Activated T-cell treated with anti-CD3 and anti-CD28 coated beads, Interleukin-2, amount 50 U/mL, for 4 hours (primary cell): ENCODE measurements around the gene WWOX. TPM values are rescaled to one million over a fixed set of nuclear protein-coding genes. Genes with fewer than 3 reads are reported as not detected.

Experiments
- ATAC-seq, 2 donors: fragments of 200-7000 bp; cut with Tn5 transposase; one replicate each; pipeline ENCODE4 v1.10.0; 2021
- DNase-seq: peaks from one replicate; pipeline ENCODE4 v3.0.0-alpha.2; 2020
- H3K27me3 Mint-ChIP-seq: one replicate; pipeline ENCODE4 v1.8.0; 2021; ENCODE audit warnings: low read depth, mixed read lengths
- H3K36me3 Mint-ChIP-seq: one replicate; pipeline ENCODE4 v1.8.0; 2022; ENCODE audit warnings: mixed read lengths; ENCODE audit not compliant: insufficient read depth
- H3K4me1 Mint-ChIP-seq: one replicate; pipeline ENCODE4 v1.8.0; 2021; ENCODE audit warnings: low read depth, mixed read lengths
- H3K4me3 Mint-ChIP-seq: one replicate; pipeline ENCODE4 v1.8.0; 2021; ENCODE audit warnings: mild to moderate bottlenecking, moderate library complexity, mixed read lengths
- H3K9me3 Mint-ChIP-seq: one replicate; pipeline ENCODE4 v1.8.0; 2021; ENCODE audit warnings: mixed read lengths
- total RNA-seq, 3 donors: library from RNA; stranded (reverse); gene quantifications; one replicate each; pipeline ENCODE4 v1.2.1, GENCODE V29; 2021

The WWOX gene
- total RNA-seq, 3 donors from 2014 or later: 13.9 to 19.1 (median 18.9) TPM

DNA sequence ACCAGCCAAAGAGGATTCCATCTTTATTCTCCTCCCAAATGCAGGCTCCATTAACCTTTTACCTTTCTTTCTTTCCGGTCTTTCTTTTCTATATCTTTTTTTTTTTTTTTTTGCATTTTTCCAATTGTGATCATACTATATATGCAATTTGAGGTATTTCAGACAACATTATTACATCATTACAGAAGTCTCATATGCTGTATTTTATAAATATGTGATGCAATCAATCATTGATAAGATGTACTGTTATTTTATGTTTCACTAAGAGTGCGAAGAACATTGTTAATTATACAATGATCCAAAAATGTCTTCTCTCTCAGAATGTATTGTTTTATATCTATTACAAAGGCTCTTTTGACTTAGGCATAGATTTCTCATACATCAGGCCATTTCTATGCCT lies 683.1 kb downstream of the WWOX start:
- no peak for ATAC-seq
- Mint-ChIP-seq H3K4me3 (no peak overlapping the region), H3K9me3 (no peaks in the 10 kb centered on the region), H3K36me3 (peaks cover 9% of the 10 kb centered on the region), H3K4me1 (peaks cover 21% of the 10 kb centered on the region), H3K27me3 (no peaks in the 10 kb centered on the region)
- no peak for DNase-seq

DNA sequence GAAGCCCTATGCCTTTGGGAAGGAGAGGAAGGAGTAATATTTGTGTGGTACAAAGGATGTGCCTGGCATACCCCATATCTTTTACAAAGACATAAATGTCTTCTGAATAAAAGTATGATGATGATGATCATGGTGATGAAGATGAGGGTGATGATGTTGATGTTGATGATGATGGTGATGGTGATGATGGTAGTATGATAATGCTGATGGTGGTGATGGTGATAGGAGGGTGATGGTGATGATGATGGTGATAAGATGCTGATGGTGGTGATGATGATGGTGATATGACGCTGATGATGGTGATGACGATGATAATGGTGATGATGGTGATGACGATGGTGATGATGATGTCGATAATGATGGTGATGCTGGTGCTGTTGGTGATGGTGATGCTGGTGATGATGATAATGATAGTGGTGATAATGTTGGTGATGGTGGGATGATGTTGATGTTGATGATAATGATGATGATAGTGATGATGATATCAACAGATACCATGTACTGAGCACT lies 684.2 kb downstream of the WWOX start:
- Mint-ChIP-seq H3K27me3 (no peaks in the 10 kb centered on the region), H3K4me3 (no peak overlapping the region), H3K36me3 (peaks cover 9% of the 10 kb centered on the region), H3K9me3 (no peaks in the 10 kb centered on the region), H3K4me1 (peaks cover 14% of the 10 kb centered on the region)
- no peak for ATAC-seq
- no peak for DNase-seq

DNA sequence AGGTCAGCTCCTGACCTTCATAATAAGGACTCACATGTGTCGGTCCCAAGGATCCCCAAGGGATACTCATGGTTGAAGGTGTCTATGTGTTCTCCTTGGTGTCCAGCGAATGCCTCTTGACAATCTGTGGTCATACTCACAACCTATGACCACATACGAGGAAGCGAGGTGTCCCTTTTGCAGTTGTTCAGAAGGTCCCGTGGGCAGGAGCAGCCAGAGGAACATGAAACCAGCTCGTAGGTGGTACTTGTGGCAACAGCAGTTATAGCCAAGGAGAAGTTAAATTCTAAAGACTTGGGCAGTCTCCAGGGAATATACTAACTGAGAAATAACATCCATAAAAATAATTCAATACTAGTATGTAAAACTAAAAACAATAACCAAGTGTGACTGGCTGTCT lies 685.3 kb downstream of the WWOX start:
- peaks cover 9% of the 10 kb centered on the region for H3K36me3 Mint-ChIP-seq
- H3K9me3 Mint-ChIP-seq: no peaks in the 10 kb centered on the region
- H3K4me1 Mint-ChIP-seq: peaks cover 10% of the 10 kb centered on the region
- ATAC-seq (no peak), DNase-seq (no peak)
- H3K4me3 Mint-ChIP-seq: no peak overlapping the region
- no peaks in the 10 kb centered on the region for H3K27me3 Mint-ChIP-seq

DNA sequence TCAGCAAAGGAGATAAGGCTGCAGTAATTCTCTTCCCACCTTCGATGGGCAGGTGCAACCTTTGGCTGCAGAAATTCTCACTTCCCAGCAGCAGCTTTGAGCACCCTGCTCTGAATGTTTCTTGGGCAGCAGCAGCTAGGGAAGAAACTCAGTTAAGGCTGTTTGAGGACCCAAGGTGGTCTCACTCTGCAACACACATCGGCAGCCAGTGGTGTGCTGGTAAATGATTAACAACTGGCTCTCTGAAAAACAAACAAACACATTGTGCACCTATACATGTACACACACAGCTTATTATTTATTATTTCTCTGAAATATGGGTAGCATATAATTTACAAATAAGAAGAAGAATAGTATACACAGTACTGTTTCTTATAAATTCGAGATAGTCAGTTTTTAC lies 685.8 kb downstream of the WWOX start:
- ATAC-seq: no peak
- Mint-ChIP-seq H3K4me3 (no peak overlapping the region), H3K4me1 (peaks cover 11% of the 10 kb centered on the region), H3K36me3 (peaks cover 8% of the 10 kb centered on the region), H3K9me3 (no peaks in the 10 kb centered on the region), H3K27me3 (no peaks in the 10 kb centered on the region)
- DNase-seq: no peak

DNA sequence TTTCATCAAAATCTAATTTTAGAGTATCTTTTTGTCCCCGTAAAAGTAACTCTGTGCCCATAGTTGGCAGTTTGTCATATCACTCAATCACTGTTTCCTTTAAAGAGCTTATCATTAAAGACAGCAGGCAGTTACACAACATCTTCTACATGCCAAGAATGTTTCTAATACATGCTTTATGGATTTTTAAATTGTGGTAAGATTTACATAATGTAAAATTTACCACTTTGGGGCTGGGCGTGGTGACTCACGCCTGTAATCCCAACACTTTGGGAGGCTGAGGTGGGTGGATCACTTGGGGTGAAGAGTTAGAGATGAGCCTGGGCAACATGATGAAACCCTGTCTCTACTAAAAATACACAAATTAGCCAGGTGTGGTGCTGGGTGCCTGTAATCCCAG lies 687.2 kb downstream of the WWOX start:
- Mint-ChIP-seq H3K36me3 (peaks cover 4% of the 10 kb centered on the region), H3K27me3 (no peaks in the 10 kb centered on the region), H3K4me1 (peaks cover 18% of the 10 kb centered on the region), H3K9me3 (no peaks in the 10 kb centered on the region), H3K4me3 (no peak overlapping the region)
- ATAC-seq: no peak
- DNase-seq: no peak

DNA sequence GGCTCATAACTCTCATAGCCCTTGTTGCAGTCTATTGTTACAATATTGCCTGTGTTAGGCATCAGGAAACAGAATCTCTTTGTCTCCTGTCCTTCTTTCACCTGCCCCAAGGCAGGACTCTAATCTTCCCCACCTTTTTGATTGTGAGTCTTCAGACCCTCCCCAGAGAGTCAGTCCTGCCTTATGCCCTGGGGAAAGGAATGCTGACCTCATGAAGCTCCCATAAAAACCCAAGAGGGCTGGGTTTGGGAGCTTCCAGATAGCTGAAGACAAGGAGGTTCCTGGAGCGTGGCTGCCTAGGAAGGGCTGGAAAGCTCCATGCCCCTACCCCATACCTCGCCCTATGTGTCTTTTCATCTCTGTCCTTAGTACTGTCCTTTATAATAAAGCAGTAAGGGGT lies 688.8 kb downstream of the WWOX start:
- H3K36me3 Mint-ChIP-seq: no peaks in the 10 kb centered on the region
- ATAC-seq: no peak
- no peaks in the 10 kb centered on the region for H3K9me3 Mint-ChIP-seq
- no peak for DNase-seq
- H3K4me1 Mint-ChIP-seq: peaks cover 18% of the 10 kb centered on the region
- H3K27me3 Mint-ChIP-seq: no peaks in the 10 kb centered on the region
- no peak overlapping the region for H3K4me3 Mint-ChIP-seq

DNA sequence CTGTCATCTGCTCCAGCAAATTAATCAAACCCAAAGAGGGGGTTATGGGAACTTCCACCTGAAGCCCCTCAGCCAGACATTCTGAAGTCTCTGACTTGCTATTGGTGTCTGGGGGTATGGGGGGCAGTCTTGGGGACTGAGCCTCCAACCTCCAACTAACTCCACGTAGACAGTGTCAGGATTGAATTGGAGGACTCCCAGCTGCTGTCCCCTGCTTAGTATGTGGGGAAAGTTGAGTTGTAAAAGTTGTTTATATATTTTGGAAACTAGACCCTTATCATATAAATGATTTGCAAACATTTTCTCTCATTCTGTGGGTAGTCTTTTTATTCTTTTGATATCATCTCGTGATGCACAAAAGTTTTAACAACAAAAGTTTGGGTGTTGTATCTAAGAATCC lies 689.2 kb downstream of the WWOX start:
- no peak for DNase-seq
- Mint-ChIP-seq H3K4me3 (no peak overlapping the region), H3K9me3 (no peaks in the 10 kb centered on the region), H3K4me1 (peaks cover 18% of the 10 kb centered on the region), H3K27me3 (no peaks in the 10 kb centered on the region), H3K36me3 (no peaks in the 10 kb centered on the region)
- no peak for ATAC-seq

DNA sequence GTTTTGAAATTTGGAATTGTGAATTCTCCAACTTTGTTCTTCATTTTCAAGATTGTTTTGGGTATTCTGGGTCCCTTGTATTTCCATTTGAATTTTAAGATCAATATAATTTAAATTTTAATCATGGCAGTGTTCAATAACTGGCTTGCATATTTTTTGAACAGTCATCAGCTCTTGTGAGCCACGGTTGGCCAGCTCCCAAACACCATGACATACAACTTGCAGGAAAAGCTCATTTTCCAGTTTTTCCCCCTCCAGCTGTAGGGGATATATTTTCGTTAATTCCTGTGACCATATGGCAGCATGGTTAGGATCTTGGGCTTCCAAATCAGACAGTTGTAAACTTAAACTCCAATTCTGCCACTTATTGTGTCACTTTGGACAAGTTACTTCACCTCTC lies 690.1 kb downstream of the WWOX start:
- Mint-ChIP-seq H3K4me3 (no peak overlapping the region), H3K36me3 (no peaks in the 10 kb centered on the region), H3K27me3 (no peaks in the 10 kb centered on the region), H3K9me3 (no peaks in the 10 kb centered on the region), H3K4me1 (peaks cover 22% of the 10 kb centered on the region)
- DNase-seq (no peak), ATAC-seq (no peak)

DNA sequence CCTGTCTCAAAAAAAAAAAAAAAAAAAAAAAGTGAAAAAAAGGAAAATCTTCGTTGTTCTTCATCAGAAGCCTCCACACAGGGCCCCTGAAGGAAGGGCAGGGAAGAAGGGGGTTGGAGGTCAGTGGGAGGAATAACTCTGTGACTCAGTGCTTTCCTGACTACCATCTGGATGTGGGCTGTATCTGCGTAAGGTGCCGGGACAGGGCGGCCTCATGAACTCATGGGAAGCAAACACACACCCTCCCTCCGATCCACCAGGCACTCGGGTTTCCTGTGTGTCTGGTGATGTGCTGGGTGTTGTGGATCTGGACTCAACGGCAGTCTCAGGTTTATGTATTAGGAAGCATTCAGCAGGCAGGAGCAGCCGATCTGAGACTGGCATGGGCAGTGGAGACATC lies 691.6 kb downstream of the WWOX start:
- Mint-ChIP-seq H3K36me3 (no peaks in the 10 kb centered on the region), H3K4me3 (no peak overlapping the region), H3K27me3 (no peaks in the 10 kb centered on the region), H3K4me1 (peaks cover 33% of the 10 kb centered on the region), H3K9me3 (no peaks in the 10 kb centered on the region)
- DNase-seq: no peak
- ATAC-seq: peak in 1 of 2 donors; percentile 5

DNA sequence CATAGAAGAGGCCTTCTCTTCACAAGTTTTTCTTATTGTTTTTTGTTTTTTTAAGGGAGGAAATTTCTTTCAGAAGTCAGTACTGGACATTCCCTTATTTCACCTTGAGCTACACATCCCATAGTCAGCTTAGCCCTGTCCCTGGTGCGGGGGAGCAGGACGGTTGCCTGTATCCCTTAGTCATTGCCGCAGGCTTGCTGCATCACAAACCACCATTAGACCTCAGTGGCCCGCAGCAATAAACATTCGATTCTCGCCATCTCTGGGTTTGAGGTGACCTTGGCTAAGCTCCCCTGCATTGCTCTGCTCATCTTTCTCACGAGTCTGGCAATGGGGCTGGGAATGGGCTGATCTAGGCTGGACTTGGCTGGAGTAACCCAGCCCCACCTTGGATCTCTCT lies 692.5 kb downstream of the WWOX start:
- Mint-ChIP-seq H3K4me3 (no peak overlapping the region), H3K27me3 (no peaks in the 10 kb centered on the region), H3K36me3 (no peaks in the 10 kb centered on the region), H3K4me1 (peaks cover 29% of the 10 kb centered on the region), H3K9me3 (no peaks in the 10 kb centered on the region)
- DNase-seq (no peak), ATAC-seq (no peak)

DNA sequence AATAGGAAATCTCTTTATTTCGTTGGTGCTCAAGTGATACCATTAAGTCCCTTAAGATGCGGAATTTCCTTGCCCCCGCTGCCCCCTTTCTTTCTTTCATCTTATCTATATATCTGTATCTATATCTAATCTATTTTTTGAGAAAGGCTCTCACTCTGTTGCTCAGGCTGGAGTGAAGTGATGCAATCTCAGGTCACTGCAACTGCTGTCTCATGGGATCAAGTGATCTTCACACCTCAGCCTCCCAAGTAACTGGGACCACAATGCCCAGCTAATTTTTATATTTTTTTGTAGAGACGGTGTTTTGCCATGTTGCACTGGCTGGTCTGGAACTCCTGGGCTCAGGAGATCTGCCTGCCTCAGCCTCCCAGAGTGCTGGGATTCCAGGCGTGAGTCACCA lies 693.5 kb downstream of the WWOX start:
- Mint-ChIP-seq H3K27me3 (no peaks in the 10 kb centered on the region), H3K36me3 (no peaks in the 10 kb centered on the region), H3K4me3 (no peak overlapping the region), H3K4me1 (peaks cover 29% of the 10 kb centered on the region), H3K9me3 (no peaks in the 10 kb centered on the region)
- no peak for DNase-seq
- no peak for ATAC-seq

DNA sequence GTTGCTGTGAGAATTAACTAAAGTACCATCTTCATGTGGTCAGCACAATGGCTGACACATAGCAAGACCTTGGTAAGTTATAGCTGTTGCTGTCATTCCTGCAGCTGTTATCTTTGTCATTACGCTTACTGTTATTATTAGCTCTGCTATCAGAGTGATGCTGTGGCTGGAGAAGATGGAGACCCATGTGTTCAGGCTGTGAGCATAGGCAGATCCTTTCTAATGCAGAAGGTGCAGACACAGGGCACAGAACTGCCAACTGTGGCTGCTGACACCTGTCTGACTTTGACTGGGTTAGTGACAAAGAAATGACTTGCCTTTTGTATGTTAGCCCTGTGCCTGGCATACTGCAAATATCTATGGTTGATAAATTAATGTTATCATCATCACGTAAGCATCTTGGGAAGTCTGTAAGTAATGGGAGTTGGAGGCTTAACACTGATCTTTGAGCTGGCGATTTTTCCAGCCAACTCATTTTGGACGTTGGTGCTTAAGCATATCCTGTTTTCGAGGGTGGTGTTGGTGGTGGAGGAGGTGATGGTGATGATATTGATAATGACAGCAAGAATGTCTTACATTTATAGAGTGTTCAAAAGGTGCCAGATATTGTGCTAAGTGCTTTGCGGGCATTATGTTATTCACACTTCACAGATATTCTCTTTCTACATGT lies 695.3 kb downstream of the WWOX start:
- ATAC-seq (peak; percentile 24 to 32), DNase-seq (no peak)
- Mint-ChIP-seq H3K27me3 (no peaks in the 10 kb centered on the region), H3K4me1 (peaks cover 29% of the 10 kb centered on the region), H3K9me3 (no peaks in the 10 kb centered on the region), H3K4me3 (no peak overlapping the region), H3K36me3 (no peaks in the 10 kb centered on the region)

DNA sequence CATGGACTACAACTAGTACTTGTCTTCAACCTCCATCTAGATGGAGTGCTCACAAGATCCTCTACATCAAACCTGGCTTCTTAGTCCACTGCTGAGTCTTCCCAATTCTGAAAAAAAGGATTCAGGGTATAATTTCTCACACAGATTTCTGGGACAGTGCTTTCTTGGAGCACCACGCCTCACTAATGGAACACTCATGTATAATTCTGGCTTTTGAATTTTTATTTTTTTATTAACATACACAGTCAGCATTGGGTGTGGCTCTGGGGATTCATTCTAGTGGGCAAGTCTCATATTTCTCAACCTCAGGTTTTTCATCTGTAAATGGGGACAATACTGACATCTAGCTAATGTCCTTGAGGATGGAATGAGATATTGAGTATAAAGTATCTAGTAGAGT lies 696.0 kb downstream of the WWOX start:
- Mint-ChIP-seq H3K9me3 (no peaks in the 10 kb centered on the region), H3K27me3 (no peaks in the 10 kb centered on the region), H3K36me3 (no peaks in the 10 kb centered on the region), H3K4me3 (no peak overlapping the region), H3K4me1 (peaks cover 24% of the 10 kb centered on the region)
- ATAC-seq (no peak), DNase-seq (no peak)

DNA sequence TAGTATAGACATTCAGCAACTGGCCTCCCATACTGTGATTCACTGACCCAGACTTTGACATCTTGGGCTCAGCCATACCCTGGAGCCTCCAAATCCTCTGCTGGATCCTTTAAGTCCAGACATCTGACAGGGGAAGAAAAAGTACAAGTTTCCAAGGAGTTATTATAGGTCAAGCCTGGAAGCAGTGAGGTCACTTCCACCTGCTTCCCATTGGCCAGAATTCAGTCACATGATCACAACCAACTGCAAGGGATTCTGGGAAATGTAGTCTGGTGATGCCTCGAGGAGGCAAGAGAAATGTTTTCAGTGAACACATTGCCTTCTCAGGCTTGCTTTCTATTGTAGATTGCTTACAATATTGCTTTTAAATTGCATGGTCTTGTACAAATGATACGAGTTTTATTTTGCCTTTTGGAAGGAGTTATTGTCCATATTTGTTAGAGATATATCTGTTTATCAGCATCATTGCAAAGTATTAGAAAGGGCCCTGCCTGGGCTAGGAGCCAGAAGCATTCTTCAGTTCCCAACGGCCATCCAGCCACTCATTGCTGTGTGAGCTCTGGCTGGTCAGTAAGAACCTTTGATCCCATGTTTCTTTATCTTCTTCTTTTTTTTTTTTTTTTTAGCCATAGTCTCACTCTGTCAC lies 696.9 kb downstream of the WWOX start:
- DNase-seq (no peak), ATAC-seq (peak in 1 of 2 donors; percentile 65)
- Mint-ChIP-seq H3K4me3 (no peak overlapping the region), H3K27me3 (no peaks in the 10 kb centered on the region), H3K4me1 (peaks cover 15% of the 10 kb centered on the region), H3K9me3 (no peaks in the 10 kb centered on the region), H3K36me3 (no peaks in the 10 kb centered on the region)

DNA sequence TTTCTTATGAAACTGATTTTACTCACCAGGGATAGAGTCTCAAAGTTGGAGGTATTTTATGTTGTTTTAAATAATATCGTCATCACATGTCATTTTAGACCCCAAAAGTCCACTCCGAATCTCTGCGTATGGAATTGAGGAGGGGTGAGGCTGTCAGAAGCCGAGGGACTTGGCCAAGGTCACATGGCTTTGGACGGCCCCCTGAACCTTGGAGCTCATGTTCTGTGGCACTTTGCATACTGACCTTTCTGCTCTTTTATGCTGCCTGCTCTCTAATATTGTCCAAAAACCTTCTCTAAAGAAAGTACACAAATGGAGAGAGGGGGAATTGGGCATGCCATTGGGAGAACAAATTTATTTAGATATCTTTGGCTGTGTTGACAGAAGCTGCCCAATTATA lies 700.0 kb downstream of the WWOX start:
- Mint-ChIP-seq H3K4me1 (peaks cover 14% of the 10 kb centered on the region), H3K9me3 (no peaks in the 10 kb centered on the region), H3K4me3 (no peak overlapping the region), H3K27me3 (no peaks in the 10 kb centered on the region), H3K36me3 (no peaks in the 10 kb centered on the region)
- DNase-seq: no peak
- no peak for ATAC-seq
